Astrocyte of the cerebellum (primary cell): ENCODE measurements around the gene CLTC.

Experiments
- DNase-seq: peaks from one replicate; pipeline ENCODE4 v3.0.0-alpha.2; 2011; ENCODE audit warnings: low read depth
- H3K4me3 ChIP-seq: 2 replicates; pipeline ENCODE4 v1.5.1; 2011; ENCODE audit warnings: mild to moderate bottlenecking, low read depth, low read length, moderate library complexity
- CTCF ChIP-seq: IDR thresholded peaks from 2 replicates; pipeline ENCODE4 v1.5.1; 2012; ENCODE audit warnings: low read length, low read depth, moderate library complexity, mild to moderate bottlenecking; ENCODE audit errors: missing control alignments
- in situ Hi-C: cut with HindIII; loops from 2 replicates; pipeline ENCODE4 v1.10.0; 2017; ENCODE audit warnings: low sequenced_read_pairs

Gene CLTC

GRCh38 chr17:59621771-59622170, 2.1 kb downstream of the CLTC start:
- in situ Hi-C loops: no loop called here
- no peak for DNase-seq
- TF ChIP-seq CTCF: no peak
- H3K4me3 ChIP-seq: peak overlapping the region; percentile 99

GRCh38 chr17:59623151-59623550, 3.5 kb downstream of the CLTC start:
- no peak for TF ChIP-seq CTCF
- in situ Hi-C loops: no loop called here
- no peak for DNase-seq
- peak overlapping the region; percentile 2 for H3K4me3 ChIP-seq

GRCh38 chr17:59626756-59627155, 7.1 kb downstream of the CLTC start:
- in situ Hi-C loops: no loop called here
- no peak for DNase-seq
- H3K4me3 ChIP-seq: no peak overlapping the region
- no peak for TF ChIP-seq CTCF

- TF ChIP-seq CTCF: no peak
- in situ Hi-C loops: no loop called here
- H3K4me3 ChIP-seq: no peak overlapping the region
- no peak for DNase-seq
Observed at GRCh38 chr17:59627274-59627673, 7.6 kb downstream of the CLTC start.

GRCh38 chr17:59627770-59628171, 8.1 kb downstream of the CLTC start:
- in situ Hi-C loops: no loop called here
- TF ChIP-seq CTCF: no peak
- DNase-seq: no peak
- H3K4me3 ChIP-seq: no peak overlapping the region

- in situ Hi-C loops: no loop called here
- no peak for DNase-seq
- H3K4me3 ChIP-seq: no peak overlapping the region
Observed at GRCh38 chr17:59629174-59629573, 9.5 kb downstream of the CLTC start.

More at GRCh38 chr17:59629174-59629573, 9.5 kb downstream of the CLTC start:
- TF ChIP-seq CTCF: no peak
